BE2C (cell line): ENCODE measurements around the gene IFNGR2.
A peak's percentile ranks its signal among the peaks of the same experiment; 100 is the strongest.

ENCODE experiments used
- DNase-seq: peaks from one replicate; pipeline ENCODE4 v3.0.0-alpha.2; 2020
- H3K27me3 ChIP-seq: fragments of 250-450 bp; sonication (Bioruptor Pico); 2 replicates; pipeline ENCODE4 v1.5.1; 2020; ENCODE audit warnings: mild to moderate bottlenecking
- H3K36me3 ChIP-seq: fragments of 250-450 bp; sonication (Bioruptor Pico); 2 replicates; pipeline ENCODE4 v1.5.1; 2020; ENCODE audit warnings: mild to moderate bottlenecking
- H3K4me1 ChIP-seq: fragments of 250-450 bp; sonication (Bioruptor Pico); 2 replicates; pipeline ENCODE4 v1.5.1; 2020
- H3K4me3 ChIP-seq: 2 replicates; pipeline ENCODE4 v1.5.1; 2011; ENCODE audit warnings: low read depth, low read length
- H3K9me3 ChIP-seq: fragments of 250-450 bp; sonication (Bioruptor Pico); 2 replicates; pipeline ENCODE4 v1.5.1; 2020
- TF ChIP-seq, protein P1 (sequence below): IDR thresholded peaks from 2 replicates; pipeline ENCODE4 v1.5.1; 2012; ENCODE audit warnings: mild to moderate bottlenecking, low read depth, low read length

Gene IFNGR2

GRCh38 chr21:33477066-33477465, 73.9 kb downstream of the IFNGR2 start:
- Histone ChIP-seq H3K4me3 (no peak overlapping the region), H3K36me3 (no peaks in the 10 kb centered on the region), H3K4me1 (no peaks in the 10 kb centered on the region), H3K27me3 (no peaks in the 10 kb centered on the region), H3K9me3 (no peaks in the 10 kb centered on the region)
- TF ChIP-seq, protein P1, sequence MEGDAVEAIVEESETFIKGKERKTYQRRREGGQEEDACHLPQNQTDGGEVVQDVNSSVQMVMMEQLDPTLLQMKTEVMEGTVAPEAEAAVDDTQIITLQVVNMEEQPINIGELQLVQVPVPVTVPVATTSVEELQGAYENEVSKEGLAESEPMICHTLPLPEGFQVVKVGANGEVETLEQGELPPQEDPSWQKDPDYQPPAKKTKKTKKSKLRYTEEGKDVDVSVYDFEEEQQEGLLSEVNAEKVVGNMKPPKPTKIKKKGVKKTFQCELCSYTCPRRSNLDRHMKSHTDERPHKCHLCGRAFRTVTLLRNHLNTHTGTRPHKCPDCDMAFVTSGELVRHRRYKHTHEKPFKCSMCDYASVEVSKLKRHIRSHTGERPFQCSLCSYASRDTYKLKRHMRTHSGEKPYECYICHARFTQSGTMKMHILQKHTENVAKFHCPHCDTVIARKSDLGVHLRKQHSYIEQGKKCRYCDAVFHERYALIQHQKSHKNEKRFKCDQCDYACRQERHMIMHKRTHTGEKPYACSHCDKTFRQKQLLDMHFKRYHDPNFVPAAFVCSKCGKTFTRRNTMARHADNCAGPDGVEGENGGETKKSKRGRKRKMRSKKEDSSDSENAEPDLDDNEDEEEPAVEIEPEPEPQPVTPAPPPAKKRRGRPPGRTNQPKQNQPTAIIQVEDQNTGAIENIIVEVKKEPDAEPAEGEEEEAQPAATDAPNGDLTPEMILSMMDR, result no peak
- no peak for DNase-seq

GRCh38 chr21:33478182-33478581, 75.0 kb downstream of the IFNGR2 start:
- no peaks in the 10 kb centered on the region for H3K4me1 ChIP-seq
- DNase-seq, result no peak
- TF ChIP-seq, protein P1, result no peak
- no peaks in the 10 kb centered on the region for H3K9me3 ChIP-seq
- no peaks in the 10 kb centered on the region for H3K36me3 ChIP-seq
- peak overlapping the region; percentile 86 for H3K4me3 ChIP-seq
- no peaks in the 10 kb centered on the region for H3K27me3 ChIP-seq

- peak overlapping the region; percentile 86 for H3K4me3 ChIP-seq
- TF ChIP-seq, protein P1, result no peak
- H3K36me3 ChIP-seq, result no peaks in the 10 kb centered on the region
- peak; percentile 46 for DNase-seq
- no peaks in the 10 kb centered on the region for H3K9me3 ChIP-seq
- H3K27me3 ChIP-seq, result no peaks in the 10 kb centered on the region
- H3K4me1 ChIP-seq, result no peaks in the 10 kb centered on the region
Observed at GRCh38 chr21:33478935-33479678, 75.9 kb downstream of the IFNGR2 start.

- TF ChIP-seq, protein P1, result peak; percentile 42
- peak; percentile 98 for DNase-seq
- no peaks in the 10 kb centered on the region for H3K27me3 ChIP-seq
- H3K9me3 ChIP-seq, result no peaks in the 10 kb centered on the region
- no peaks in the 10 kb centered on the region for H3K36me3 ChIP-seq
- H3K4me3 ChIP-seq, result peak within 1 kb of the TSS; percentile 86
- no peaks in the 10 kb centered on the region for H3K4me1 ChIP-seq
Observed at GRCh38 chr21:33479679-33480480, 76.7 kb downstream of the IFNGR2 start, which contains the start of gene TMEM50B. TMEM50B (minus strand) TSS chr21:33479974; CDS start chr21:33468885, 11,089 bp downstream.

- TF ChIP-seq, protein P1, result no peak
- H3K4me1 ChIP-seq, result no peaks in the 10 kb centered on the region
- H3K27me3 ChIP-seq, result no peaks in the 10 kb centered on the region
- DNase-seq, result no peak
- no peaks in the 10 kb centered on the region for H3K36me3 ChIP-seq
- H3K9me3 ChIP-seq, result no peaks in the 10 kb centered on the region
- H3K4me3 ChIP-seq, result peak overlapping the region; percentile 83
Observed at GRCh38 chr21:33480481-33481103, 77.4 kb downstream of the IFNGR2 start.
